ENCODE results near the gene FANCC.

The FANCC gene

DNA sequence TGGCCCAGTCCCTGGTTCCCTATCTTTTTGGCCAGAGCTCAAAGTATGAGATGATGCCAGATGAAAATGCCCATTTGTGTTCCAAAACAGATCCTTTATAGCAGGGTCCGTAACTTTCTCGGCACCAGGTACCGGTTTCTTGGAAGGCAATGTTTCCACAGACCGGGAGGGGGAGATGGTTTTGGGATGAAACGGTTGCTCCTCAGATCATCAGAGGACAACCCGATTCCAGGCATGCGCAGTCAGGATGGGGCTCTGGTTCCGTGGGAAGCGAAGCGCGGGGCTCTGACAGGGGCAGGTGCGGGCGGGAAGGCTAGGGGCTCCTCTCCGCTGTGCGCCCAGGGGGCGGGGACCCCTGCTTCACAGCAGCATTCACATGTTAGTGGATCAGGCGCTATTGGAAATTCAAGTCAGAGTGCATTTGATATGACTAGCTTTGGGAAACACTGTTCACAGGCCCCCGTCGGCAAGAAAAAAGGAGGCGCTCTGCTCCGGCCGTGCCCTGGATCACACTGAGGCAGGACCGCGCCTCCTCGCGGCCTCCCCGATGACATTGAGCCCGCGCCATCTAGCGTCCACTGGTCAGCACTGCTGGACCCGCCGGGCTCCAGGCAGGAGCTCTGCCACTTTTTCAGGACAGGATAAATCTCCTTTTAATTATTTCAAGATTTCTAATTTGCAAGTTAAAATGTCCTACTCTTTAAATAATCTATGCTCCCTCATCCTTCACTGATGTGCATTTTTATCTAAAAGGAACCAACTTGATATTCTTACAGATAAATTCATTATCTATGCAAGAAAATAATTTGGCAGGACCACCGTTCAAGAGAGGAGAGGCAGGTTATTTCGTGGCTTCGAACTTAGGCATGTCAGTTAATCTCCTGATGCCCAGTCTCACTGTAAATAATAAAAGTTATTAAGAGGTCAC, 190.0 kb downstream of the FANCC start:
- in situ Hi-C loops (cut with MboI; ENCODE audit: low sequenced_read_pairs), result no loop called here

DNA sequence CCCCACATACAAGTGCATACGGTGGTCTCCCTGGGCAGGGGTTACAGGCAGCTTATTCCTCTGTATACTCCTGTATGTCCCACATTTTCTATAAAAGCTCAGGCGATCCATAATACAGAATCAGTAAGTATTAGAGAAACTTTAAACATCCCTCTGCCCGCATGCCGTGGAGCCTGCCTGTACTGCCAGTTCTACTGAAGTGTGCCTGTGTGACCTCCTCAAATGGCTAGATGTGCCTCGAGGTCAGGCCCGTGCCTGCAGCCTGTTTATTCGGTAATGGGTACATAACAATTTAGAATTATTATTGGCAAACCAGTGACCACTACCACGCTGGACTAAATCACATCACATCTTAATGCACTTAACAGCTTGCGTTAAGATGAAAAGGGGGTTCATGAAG, 190.8 kb downstream of the FANCC start:
- in situ Hi-C loops (cut with MboI; ENCODE audit: low sequenced_read_pairs), result no loop called here

DNA sequence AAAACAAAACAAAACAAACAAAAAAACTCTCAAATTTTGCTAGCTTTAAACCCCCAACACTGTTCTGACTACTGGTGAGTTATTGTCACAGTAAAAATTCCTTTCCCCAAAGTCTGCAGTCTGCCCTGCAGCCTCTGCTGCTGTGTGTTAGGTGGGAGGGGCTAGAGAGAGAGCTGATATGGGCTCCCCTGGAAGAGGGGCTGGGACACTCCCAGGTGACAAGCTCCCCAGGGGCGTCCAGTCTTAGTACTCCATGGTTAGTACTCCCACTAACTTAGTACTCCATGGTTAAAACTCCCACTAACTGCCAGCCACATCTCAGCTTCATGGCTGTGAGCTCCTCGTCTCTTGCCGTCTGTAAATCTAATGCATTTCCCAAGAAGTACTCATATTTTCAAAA, 191.9 kb downstream of the FANCC start:
- in situ Hi-C loops (cut with MboI; ENCODE audit: low sequenced_read_pairs), result no loop called here

DNA sequence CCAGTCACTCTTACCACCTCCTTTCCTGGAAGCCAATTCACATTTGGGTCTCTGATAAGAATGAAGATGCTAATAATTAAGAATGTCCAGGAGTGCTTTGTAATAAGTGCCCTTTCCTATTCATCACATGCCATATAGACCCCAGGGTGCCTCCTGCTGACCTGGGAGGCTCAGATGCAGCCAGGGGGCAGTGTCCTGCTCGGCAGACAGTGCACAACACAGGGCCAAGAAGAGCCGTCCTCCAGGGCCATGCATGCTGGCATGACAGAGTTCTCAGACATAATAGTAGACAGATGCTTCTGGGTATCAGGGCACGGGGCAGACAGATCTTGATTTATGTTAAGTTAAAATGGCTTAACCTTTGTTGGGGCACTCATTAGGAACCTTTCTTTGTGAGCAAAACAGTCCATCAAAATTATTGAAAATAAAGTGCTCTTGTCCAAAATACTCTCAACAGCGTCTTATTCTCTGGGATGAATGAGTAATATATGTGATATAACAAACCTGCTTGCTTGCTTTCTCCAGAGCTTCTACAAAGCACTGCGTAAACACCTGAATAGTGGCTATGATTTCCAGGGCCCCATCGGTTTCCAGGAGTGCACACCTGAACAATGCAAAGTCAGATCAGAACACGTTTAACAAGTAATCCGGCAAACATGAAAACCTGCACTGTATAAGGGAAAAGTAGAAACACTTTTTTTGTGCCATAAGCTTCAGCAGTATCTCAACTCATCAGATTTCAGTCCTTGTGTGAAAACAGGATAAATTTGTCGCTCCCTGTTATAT, 192.7 kb downstream of the FANCC start:
- in situ Hi-C loops (cut with MboI; ENCODE audit: low sequenced_read_pairs), result no loop called here

DNA sequence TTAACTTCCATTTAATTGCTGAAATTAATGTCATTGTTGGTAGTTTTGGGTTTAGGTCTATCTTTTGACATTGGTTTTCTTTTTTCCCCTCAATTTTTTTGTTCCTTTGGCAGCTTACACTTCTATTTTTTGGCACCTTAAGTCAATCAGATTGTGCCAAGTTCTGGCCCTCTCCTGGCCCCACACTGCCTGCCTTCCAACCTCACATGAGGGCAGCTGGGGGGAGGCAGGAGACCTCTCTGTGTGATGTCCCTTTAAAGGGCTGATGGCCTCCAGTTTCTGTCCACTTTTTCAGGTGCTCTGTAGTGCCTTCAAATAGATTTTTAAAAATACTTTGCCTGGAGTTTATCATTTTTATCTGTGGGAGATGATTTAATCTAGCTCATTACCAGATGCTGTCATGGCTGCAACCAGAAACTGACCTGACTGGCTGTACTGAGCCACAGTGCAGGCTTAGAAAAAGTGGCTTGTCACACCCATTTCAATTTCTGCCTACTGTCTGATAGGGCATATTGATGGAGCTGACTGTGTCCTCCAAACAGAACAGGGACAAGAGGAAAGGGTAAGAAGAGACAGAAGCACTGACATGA, 196.6 kb downstream of the FANCC start:
- in situ Hi-C loops (cut with MboI; ENCODE audit: low sequenced_read_pairs), result no loop called here

DNA sequence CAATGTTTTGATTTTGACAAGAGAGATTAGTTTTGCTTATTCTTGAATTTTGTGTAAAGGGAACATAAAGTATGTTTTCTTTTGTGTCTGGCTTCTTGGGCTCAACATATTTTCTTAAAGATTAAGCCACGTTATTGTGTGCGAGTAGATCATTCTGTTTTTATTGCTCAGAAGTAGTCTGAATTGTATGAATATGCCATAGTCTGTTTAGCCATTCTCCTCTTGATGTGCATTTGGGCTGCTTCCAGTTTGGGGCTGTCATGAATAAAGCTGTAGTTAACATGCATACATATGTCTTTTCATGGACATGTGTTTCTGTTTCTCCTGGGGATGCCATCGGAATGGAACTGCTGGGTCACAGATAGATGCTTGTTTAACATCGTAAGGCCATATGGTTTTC, 198.9 kb downstream of the FANCC start:
- in situ Hi-C loops (cut with MboI; ENCODE audit: low sequenced_read_pairs), result no loop called here

DNA sequence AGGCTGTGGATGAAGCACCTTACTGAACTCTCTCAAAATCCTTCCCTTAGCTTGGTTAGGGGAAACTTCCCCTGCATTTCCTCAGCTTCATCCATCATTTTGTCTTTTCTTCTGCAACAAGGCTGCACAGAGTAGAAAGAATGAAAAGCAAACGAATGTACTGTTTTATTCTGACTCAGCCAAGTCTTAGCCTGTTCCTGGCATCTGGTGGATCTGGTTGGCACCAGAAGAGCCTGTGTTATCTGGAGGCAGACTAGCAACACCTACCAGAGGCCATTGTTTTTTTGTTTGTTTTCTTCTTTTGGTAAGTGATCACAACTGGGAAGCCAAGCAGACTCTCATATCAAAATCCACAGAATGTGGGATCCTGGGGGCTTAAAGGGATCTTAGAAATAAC, 200.7 kb downstream of the FANCC start:
- in situ Hi-C loops (cut with MboI; ENCODE audit: low sequenced_read_pairs), result no loop called here

DNA sequence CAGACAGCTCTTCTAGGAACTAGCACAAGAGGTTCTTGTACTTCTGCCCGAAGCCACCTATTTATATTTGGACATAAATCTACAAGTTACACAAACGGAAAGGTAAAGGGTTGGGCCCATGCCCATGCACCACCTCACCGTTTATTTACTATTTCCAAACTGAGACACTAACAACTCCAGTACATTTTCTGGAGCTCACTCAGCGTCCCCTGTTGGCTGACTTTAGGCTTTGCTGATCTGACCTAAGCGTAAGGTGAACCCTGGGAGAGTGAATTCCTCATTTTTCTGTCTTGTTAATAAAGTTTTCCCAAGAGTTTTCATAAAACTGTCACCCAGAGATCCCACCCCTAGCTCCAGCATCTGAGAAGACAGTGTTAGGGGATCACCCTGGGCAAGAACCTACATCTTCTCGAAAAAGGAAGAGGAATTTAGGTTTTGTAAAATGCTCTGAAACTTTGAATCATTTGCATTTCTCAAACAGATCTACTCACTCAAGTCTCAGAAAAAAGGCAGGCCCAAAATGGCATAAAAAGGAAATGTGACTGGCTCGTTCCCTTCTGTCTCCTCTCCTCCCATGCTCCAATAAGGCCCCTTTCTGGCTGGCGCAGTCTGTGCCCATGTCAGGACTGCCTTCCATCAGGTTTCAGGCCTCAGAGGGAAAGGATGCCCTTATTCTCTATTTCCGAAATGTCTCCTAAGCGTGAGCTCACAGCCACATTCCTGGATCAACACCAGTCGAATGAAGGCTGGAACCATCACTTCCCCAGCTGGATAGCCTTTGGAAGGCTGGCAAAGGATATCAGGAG, 201.3 kb downstream of the FANCC start:
- in situ Hi-C loops (cut with MboI; ENCODE audit: low sequenced_read_pairs), result no loop called here

DNA sequence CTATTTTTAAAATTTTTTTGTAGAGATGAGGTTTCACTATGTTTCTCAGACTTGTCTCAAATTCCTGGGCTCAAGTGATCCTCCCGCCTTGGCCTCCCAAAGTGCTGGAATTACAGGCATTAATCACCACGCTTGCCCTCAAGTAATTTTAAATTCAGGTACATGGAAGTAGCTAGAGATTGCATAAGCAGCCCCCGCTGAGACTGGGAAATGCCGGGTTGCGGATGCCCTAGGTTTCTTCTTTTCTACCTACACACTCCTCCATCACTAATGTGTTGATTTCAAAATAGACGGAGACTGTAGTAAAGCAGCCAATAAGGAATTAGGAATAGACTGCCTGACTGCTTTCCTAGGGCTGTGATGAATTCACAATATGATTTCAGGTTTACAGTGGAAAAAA, 202.4 kb downstream of the FANCC start:
- in situ Hi-C loops (cut with MboI; ENCODE audit: low sequenced_read_pairs), result no loop called here

DNA sequence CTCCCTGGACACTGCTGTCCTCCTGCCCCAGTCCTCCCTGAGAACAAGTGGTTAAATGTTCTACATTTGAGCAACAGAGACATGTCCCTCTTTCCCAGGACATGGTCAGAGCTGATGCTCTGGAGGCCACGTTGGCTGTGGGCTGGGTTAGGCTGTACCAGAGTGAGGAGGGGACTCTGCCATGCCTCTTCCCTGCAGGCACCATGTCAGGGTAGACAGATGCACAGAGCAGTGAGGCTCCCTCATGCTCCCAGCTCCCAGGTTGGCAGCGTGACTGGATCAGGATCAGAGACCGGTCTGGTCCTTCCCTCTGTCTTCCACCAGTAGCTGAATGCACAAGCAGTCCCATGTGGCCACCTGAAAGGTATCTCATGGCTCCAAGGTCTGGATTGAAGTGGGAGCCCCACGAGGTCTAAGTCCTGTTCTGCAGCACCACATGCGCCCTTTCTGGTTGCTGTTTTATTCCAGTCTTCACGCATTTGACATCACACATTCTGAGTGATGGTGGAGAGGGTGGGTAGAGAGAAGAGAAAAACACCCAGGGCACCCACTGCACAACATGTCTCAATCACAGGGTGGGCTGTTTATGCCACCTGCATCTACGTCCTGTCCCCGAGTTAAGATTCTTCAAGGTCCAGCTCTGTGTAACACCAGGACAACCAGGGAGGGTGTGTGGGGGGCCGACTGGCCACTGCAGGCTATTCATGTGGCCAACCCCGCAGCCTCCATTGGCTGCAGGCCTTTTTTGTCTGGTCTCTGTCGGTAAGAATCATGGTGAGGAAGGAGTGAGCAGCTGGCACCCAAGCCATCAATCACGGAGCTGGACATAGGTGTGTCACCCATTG, 204.9 kb downstream of the FANCC start:
- in situ Hi-C loops (cut with MboI; ENCODE audit: low sequenced_read_pairs), result no loop called here

DNA sequence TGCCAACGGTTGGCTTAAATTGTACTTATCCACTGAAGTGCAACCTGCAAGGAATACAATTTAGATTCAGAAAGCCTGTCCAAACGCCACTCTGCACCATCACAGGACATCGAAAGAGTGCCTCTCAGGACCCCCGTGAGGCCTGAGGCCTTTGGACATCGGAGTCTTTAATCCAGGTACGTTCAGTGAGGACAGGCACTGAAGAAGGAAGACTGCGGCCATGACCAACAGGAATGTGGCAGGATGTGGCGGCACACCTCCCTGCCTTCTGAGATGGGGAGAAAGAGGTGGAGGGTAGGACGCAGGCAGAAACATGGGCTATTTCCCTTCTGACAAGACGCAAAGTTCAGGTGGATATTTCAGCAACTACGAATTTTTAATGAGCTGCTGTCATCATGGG, 205.8 kb downstream of the FANCC start:
- in situ Hi-C loops (cut with MboI; ENCODE audit: low sequenced_read_pairs), result no loop called here

DNA sequence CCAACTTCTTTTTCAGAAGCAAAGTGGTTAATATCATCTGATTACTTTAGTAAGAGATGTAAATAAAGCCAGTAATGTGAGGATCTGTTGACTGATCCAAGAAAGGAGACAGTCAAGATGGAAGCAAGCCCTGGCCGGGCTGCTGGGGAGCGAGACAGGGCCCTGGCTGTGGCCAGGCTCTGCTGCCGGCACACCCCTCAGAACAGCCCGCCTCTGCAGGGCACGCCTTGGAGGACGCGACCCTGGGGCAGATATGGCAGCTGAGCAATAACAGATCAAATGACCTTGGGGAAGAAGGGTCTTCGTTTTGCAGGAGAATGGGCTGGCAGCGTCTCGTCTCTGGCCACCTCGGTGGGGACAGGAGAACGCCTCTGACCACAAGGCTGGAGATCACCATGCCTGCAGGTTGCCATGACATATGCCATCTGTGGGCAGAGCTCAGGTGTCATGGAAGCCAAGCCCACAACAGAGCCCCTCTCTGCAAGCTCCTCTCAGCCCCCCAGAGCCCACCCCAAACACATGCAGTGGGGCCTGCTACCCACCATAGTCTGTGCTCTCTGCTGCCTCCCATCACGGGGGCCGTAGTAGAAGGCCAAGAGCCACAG, 206.5 kb downstream of the FANCC start:
- in situ Hi-C loops (cut with MboI; ENCODE audit: low sequenced_read_pairs), result no loop called here

DNA sequence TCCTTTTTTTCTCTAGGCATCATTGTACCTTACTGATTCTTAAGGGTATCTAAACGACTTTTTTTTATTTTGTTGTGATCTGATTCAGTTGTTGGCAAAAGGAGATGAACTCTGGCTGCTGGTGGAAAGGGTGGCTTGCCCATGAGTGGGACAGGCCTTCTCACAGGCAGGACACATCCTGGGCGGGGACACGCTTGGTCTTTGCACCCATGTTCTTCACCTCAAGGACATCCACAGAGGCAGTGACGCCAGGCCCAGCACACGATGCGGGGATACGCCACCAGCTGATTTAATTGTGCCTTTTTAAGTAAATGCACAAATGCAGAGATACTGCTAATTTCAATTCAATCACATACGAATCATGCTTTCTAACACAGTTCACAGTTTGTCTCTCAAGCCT, 208.1 kb downstream of the FANCC start:
- in situ Hi-C loops (cut with MboI; ENCODE audit: low sequenced_read_pairs), result no loop called here

DNA sequence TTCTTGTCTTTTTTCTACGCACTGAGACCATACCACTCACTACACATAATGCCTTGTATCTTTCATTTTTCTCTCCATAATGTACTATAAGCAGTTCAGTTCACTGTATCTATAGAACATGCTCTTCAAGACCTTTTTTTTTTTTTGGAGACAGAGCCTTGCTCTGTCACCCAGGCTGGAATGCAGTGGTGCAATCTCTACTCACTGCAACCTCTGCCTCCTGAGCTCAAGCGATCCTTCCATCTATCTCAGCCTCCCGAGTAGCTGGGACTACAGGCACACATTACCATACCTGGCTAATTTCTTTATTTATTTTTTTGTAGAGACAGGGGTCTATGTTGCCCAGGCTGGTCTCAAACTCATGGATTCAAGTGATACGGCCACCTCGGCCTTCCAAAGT, 208.7 kb downstream of the FANCC start:
- in situ Hi-C loops (cut with MboI; ENCODE audit: low sequenced_read_pairs), result no loop called here

DNA sequence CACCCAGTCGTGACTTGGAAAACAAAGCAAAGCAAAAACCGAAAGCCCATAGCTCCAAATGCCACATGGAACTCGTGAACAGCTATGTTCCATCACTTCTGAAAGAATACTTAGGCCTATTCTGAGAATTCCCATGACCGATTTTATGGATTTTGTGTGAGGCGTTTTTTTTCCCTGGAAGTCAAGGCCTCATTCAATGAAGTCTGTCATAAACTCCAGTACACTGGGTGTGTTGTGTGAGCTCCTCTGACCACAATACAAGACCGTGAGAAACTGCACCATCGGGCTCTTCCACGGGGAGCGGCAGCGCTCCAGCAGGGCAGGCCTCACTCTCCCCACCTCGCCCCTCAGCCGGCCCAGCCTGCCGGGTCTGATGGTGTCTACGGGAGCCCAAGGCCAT, 209.5 kb downstream of the FANCC start:
- in situ Hi-C loops (cut with MboI; ENCODE audit: low sequenced_read_pairs), result no loop called here

DNA sequence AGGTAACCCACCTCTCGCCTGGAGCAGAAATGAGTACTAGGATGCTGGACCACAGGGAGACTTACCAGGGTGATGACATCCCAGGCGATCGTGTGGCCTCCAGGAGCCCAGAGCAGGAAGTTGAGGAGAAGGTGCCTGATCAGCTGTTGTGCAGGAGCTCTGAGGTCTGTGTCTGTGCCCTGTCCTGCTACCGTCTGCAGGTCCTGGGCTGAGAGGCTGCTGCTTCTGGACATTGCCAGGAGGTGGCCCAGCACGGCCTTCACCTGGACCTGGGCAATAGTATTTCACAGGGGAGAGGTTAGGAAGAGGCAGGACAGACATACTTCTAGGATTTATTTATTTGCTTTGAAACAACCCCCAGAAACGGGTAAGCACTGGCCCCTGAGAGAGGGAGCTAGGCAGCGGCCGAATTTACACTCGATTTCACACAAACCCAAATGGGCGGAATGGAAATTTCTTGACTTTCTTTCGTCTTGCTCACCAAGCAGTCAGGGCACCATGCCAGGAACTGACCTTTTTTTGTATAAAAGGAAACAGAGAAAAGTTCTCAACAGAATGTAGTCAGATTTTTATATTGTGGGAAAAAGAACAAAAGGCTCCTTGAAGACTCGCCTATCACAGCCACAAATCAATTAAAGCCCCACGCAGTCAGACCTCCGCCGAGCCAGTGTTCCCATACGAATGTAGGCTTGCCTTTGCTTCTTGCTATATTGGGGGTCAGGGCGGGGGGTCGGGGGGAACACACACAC, 210.3 kb downstream of the FANCC start:
- in situ Hi-C loops (cut with MboI; ENCODE audit: low sequenced_read_pairs), result no loop called here

DNA sequence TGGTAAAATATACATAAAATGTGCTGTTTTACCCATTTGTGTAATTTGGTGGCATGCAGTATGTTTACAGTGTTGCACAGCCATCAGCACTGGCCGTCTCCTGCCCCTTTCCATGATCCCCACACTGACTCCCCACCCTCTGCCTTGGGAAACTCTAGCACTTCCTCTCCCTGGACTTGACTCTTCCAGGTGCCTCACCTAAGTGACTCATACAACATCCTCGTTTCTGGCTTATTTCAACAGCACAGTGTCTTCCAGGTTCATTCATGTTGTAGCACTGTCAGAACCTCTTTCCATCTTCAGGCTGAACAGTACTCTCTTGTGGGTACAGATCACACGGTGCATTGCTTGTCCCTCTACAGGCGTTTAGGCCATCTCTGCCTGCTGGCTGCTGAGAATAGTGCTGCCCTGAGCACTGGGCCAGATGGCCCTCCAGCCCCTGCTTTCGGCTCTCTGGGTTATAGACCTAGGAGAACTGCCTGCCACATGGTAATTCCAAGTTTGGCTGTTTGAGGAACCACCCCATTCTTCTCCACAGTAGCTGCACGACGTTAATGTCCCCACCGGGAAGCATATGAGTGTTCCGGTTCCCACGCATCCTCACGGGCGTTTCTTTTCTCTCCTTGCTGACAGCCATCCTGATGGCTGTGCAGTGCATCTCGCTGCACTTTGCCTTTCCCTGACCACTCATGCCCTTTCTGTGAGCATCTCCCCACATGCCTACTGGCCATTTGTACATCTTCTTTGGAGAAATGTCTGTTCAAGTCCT, 211.8 kb downstream of the FANCC start:
- in situ Hi-C loops (cut with MboI; ENCODE audit: low sequenced_read_pairs), result no loop called here

DNA sequence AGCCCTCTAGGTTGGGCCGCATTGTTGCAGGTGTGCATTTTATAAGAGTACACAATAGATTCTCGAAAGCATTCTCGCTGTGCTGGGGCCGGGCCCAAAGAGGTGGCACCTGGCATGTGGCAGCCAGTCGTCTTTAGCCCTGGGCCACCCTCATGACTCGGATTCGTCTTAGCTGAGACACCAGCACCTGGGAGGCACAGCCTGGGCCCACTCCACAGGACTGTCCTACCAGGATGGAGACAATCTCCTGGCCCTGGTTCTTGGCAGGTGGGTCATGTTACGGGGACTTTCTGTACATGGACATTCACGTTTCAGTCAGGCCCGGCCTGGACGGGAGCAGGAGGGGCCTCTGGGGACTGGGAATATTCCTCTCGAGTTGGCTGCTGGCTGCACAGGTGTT, 212.5 kb downstream of the FANCC start:
- in situ Hi-C loops (cut with MboI; ENCODE audit: low sequenced_read_pairs), result no loop called here

Data from hTERT RPE-1 (cell line).